SK-N-SH (cell line): ENCODE measurements around the gene LEO1. TPM values are rescaled to one million over a fixed set of nuclear protein-coding genes. Genes with fewer than 3 reads are reported as not detected.

ENCODE experiments used
- CTCF ChIA-PET: fragments of 300-600, 350-600 bp; formaldehyde crosslinking; extraction: SDS; loops from one replicate; lab custom pipeline; 2021; lab: Yijun Ruan, JAX
- POLR2A ChIA-PET: fragments of 350-600 bp; sonication (Branson Sonifier 250); formaldehyde crosslinking; extraction: SDS; loops from one replicate; lab custom pipeline; 2020; ENCODE audit warnings: antibody characterized with exemption, inconsistent platforms; lab: Yijun Ruan, JAX
- DNase-seq: peaks from one replicate; pipeline ENCODE4 v3.0.0; 2012
- H2AFZ ChIP-seq: fragments of 200-600 bp; sonication (generic); 2 replicates; pipeline ENCODE4 v1.8.1; 2016; ENCODE audit warnings: antibody characterized with exemption, mild to moderate bottlenecking, low read depth
- H3F3A ChIP-seq: fragments of 200-600 bp; sonication (generic); replicated peaks from 2 replicates; pipeline ENCODE3; 2016; ENCODE audit warnings: antibody characterized with exemption, mild to moderate bottlenecking; ENCODE audit not compliant: insufficient read depth
- H3K27ac ChIP-seq, 2 experiments: fragments of 200-500 bp in 1 of 2; fragments of 200-600 bp in 1 of 2; sonication (Bioruptor generic) in 1 of 2; sonication (generic), shearing (Covaris generic) in 1 of 2; 2 replicates each; pipeline versions ENCODE4 v1.5.1 to v1.6.1; 2014 to 2016; ENCODE audit warnings: low read depth in 2 of 2, inconsistent platforms in 1 of 2, low read length in 1 of 2, mild to moderate bottlenecking in 1 of 2, mixed read lengths in 1 of 2
- H3K27me3 ChIP-seq: fragments of 200-600 bp; sonication (generic), shearing (Covaris generic); 2 replicates; pipeline ENCODE4 v1.6.1; 2016; ENCODE audit warnings: mixed run types; ENCODE audit not compliant: insufficient read depth
- H3K36me3 ChIP-seq, 2 experiments: fragments of 200-500 bp in 1 of 2; fragments of 200-600 bp in 1 of 2; sonication (Bioruptor generic) in 1 of 2; sonication (generic) in 1 of 2; replicated peaks in 1 of 2; 2 replicates each; pipeline versions ENCODE3 to v1.5.1; 2014 to 2016; ENCODE audit warnings: low read length in 1 of 2, mild to moderate bottlenecking in 1 of 2; ENCODE audit not compliant: insufficient read depth in 2 of 2, control insufficient read depth in 1 of 2
- H3K4me1 ChIP-seq, 2 experiments: fragments of 200-500 bp in 1 of 2; fragments of 200-600 bp in 1 of 2; sonication (Bioruptor generic) in 1 of 2; sonication (generic), shearing (Covaris generic) in 1 of 2; 2 replicates each; pipeline versions ENCODE4 v1.5.1 to v1.6.1; 2014 to 2016; ENCODE audit warnings: low read depth in 1 of 2, low read length in 1 of 2, mixed run types in 1 of 2; ENCODE audit not compliant: insufficient read depth in 2 of 2, control insufficient read depth in 1 of 2
- H3K4me2 ChIP-seq: fragments of 200-600 bp; sonication (generic), shearing (Covaris generic); 2 replicates; pipeline ENCODE4 v1.6.1; 2017; ENCODE audit warnings: mixed run types
- H3K4me3 ChIP-seq, 2 experiments: fragments of 200-500 bp in 1 of 2; fragments of 200-600 bp in 1 of 2; sonication (Bioruptor generic) in 1 of 2; sonication (generic), shearing (Covaris generic) in 1 of 2; 2 replicates each; pipeline versions ENCODE4 v1.5.1 to v1.8.1; 2014 to 2016; ENCODE audit warnings: low read depth in 2 of 2, inconsistent platforms in 1 of 2, low read length in 1 of 2, mild to moderate bottlenecking in 1 of 2, mixed read lengths in 1 of 2, moderate library complexity in 1 of 2
- H3K79me2 ChIP-seq: fragments of 200-600 bp; sonication (generic); 2 replicates; pipeline ENCODE4 v1.8.1; 2017; ENCODE audit warnings: mild to moderate bottlenecking; ENCODE audit not compliant: insufficient read depth
- H3K9ac ChIP-seq: fragments of 200-600 bp; sonication (generic); 2 replicates; pipeline ENCODE4 v1.6.1; 2017; ENCODE audit warnings: mixed run types
- H3K9me2 ChIP-seq: fragments of 200-600 bp; sonication (generic); 2 replicates; pipeline ENCODE4 v1.6.1; 2017; ENCODE audit warnings: mixed run types
- H3K9me3 ChIP-seq: fragments of 200-600 bp; sonication (generic); 2 replicates; pipeline ENCODE4 v1.6.1; 2017; ENCODE audit warnings: mixed run types, mild to moderate bottlenecking, moderate library complexity
- H4K20me1 ChIP-seq: fragments of 200-600 bp; sonication (generic); 2 replicates; pipeline ENCODE4 v1.6.1; 2017; ENCODE audit warnings: mild to moderate bottlenecking, mixed run types; ENCODE audit not compliant: insufficient read depth
- ELF1 ChIP-seq: IDR thresholded peaks from 2 replicates; pipeline ENCODE4 v1.4.0; 2012
- EP300 ChIP-seq, 2 experiments: IDR thresholded peaks; 2 replicates each; pipeline versions ENCODE4 v1.4.0 to v1.6.1; 2012; ENCODE audit warnings: borderline replicate concordance in 1 of 2, low read depth in 1 of 2, low read length in 1 of 2
- EZH2phosphoT487 ChIP-seq: fragments of 200-600 bp; sonication (generic); IDR thresholded peaks from 2 replicates; pipeline ENCODE4 v1.6.1; 2017; ENCODE audit warnings: low read depth, mixed run types, mild to moderate bottlenecking, antibody characterized with exemption, moderate library complexity, borderline replicate concordance
- FOSL2 ChIP-seq: IDR thresholded peaks from 2 replicates; pipeline ENCODE4 v1.4.0; 2012; ENCODE audit warnings: low read depth, mild to moderate bottlenecking, moderate library complexity, borderline replicate concordance
- FOXJ3 ChIP-seq: sonication (generic); formaldehyde crosslinking; IDR thresholded peaks from 2 replicates; pipeline ENCODE4 v1.5.1; 2020; ENCODE audit warnings: mild to moderate bottlenecking, missing genetic modification reagents
- GABPA ChIP-seq: IDR thresholded peaks from 2 replicates; pipeline ENCODE4 v1.4.0; 2012; ENCODE audit warnings: low read depth, mild to moderate bottlenecking
- POLR2AphosphoS5 ChIP-seq: IDR thresholded peaks from 2 replicates; pipeline ENCODE4 v1.6.1; 2012; ENCODE audit warnings: low read depth, low read length
- RCOR1 ChIP-seq: fragments of 150-350 bp; IDR thresholded peaks from 2 replicates; pipeline ENCODE4 v1.6.1; 2017; ENCODE audit warnings: antibody characterized with exemption, low read length
- RFX5 ChIP-seq: IDR thresholded peaks from 2 replicates; pipeline ENCODE4 v1.6.1; 2012; ENCODE audit warnings: mild to moderate bottlenecking, improper control_type of control experiment, low read length
- RXRA ChIP-seq: IDR thresholded peaks from 2 replicates; pipeline ENCODE4 v1.4.0; 2012; ENCODE audit warnings: low read depth, mild to moderate bottlenecking, borderline replicate concordance
- SMC3 ChIP-seq: IDR thresholded peaks from 2 replicates; pipeline ENCODE4 v1.6.1; 2012; ENCODE audit warnings: low read depth, low read length, improper control_type of control experiment
- TCF12 ChIP-seq: IDR thresholded peaks from 2 replicates; pipeline ENCODE4 v1.4.0; 2012
- TEAD4 ChIP-seq: IDR thresholded peaks from 2 replicates; pipeline ENCODE4 v1.4.0; 2012; ENCODE audit warnings: mild to moderate bottlenecking, borderline replicate concordance; ENCODE audit not compliant: insufficient read depth
- YY1 ChIP-seq: IDR thresholded peaks from 2 replicates; pipeline ENCODE4 v1.4.0; 2012; ENCODE audit warnings: low read depth, mild to moderate bottlenecking
- WGBS: methylation state at CpG from one replicate; pipeline ENCODE4 v1.1.6; 2017; ENCODE audit warnings: low lambda C conversion rate; 5-methylcytosine and 5-hydroxymethylcytosine counted together
- polyA plus RNA-seq, 3 experiments: library from polyadenylated mRNA; depleted of rRNA; stranded (reverse); fragments of >200 nt; gene quantifications; 2 replicates each; pipeline ENCODE4 v1.2.3, GENCODE V29; 2012
- TF ChIP-seq, protein P1 (sequence below): IDR thresholded peaks from 2 replicates; pipeline ENCODE4 v1.4.0; 2012; ENCODE audit warnings: low read depth
- TF ChIP-seq, protein P2 (sequence below): IDR thresholded peaks from 2 replicates; pipeline ENCODE4; 2012
- TF ChIP-seq, protein P3 (sequence below): IDR thresholded peaks from 2 replicates; pipeline ENCODE4 v1.6.1; 2012; ENCODE audit warnings: mild to moderate bottlenecking, low read depth, low read length, moderate library complexity
- TF ChIP-seq, protein P4 (sequence below): fragments of 200-600 bp; sonication (generic); IDR thresholded peaks from 2 replicates; pipeline ENCODE4 v1.6.1; 2017; ENCODE audit warnings: antibody characterized with exemption, mild to moderate bottlenecking, moderate library complexity
- TF ChIP-seq, protein P5 (sequence below): IDR thresholded peaks from 2 replicates; pipeline ENCODE4 v1.4.0; 2012; ENCODE audit warnings: low read depth, borderline replicate concordance

The LEO1 gene
- polyA plus RNA-seq, 1 of the 3 experiments (the other 2 are of a cell fraction), result 6.7 TPM

DNA sequence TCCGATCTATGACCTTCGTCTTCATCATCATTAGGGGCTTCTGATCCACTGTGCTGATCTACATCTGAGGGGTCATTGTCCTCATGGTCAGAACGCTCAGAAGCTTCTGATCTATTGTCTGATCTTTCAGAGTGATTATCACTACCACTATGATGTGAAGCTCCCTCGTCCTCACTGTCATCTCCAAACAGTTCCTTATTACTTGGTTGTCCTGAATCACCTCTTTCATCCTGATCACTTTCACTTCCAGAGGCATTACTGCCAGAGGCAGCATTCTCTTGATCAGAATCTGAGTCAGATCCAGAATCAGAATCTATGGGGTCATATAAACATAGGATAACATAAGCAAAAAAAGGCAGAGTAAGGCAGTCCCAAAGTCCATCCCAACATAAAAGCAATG is 5.4 kb downstream of the LEO1 start:
- H3F3A ChIP-seq, result peaks cover 17% of the 10 kb centered on the region
- H3K36me3 ChIP-seq, result peaks cover 9 to 38% of the 10 kb centered on the region in 2 experiments
- peaks cover 11% of the 10 kb centered on the region; the same call in 1 of the 2 replicates for H4K20me1 ChIP-seq
- H3K27ac ChIP-seq, result no peak overlapping the region
- no peak overlapping the region for H3K4me3 ChIP-seq
- POLR2A ChIA-PET, result no interaction called here
- peaks cover 0 to 5% of the 10 kb centered on the region in 2 experiments; a peak in 2 of 4 replicates for H3K4me1 ChIP-seq
- TF ChIP-seq, protein P1, sequence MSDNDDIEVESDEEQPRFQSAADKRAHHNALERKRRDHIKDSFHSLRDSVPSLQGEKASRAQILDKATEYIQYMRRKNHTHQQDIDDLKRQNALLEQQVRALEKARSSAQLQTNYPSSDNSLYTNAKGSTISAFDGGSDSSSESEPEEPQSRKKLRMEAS, result no peak
- TF ChIP-seq RFX5 (no peak), ELF1 (no peak), YY1 (no peak), FOSL2 (no peak)
- TF ChIP-seq, protein P2, sequence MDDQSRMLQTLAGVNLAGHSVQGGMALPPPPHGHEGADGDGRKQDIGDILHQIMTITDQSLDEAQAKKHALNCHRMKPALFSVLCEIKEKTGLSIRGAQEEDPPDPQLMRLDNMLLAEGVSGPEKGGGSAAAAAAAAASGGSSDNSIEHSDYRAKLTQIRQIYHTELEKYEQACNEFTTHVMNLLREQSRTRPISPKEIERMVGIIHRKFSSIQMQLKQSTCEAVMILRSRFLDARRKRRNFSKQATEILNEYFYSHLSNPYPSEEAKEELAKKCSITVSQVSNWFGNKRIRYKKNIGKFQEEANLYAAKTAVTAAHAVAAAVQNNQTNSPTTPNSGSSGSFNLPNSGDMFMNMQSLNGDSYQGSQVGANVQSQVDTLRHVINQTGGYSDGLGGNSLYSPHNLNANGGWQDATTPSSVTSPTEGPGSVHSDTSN, result no peak
- H3K9me2 ChIP-seq, result no peaks in the 10 kb centered on the region
- no peak overlapping the region for H3K4me2 ChIP-seq
- 94% methylated on average over 4 of the region's 4 CpGs for WGBS
- DNase-seq, result no peak
- H2AFZ ChIP-seq, result no peak overlapping the region
- H3K9ac ChIP-seq, result no peak overlapping the region
- peaks cover 9% of the 10 kb centered on the region; the same call in 1 of the 2 replicates for H3K9me3 ChIP-seq
- peaks cover 94% of the 10 kb centered on the region for H3K79me2 ChIP-seq
- CTCF ChIA-PET, result interaction anchor here (1.0 kb wide), 1 partner anchor 242 kb away, joined by 4 read pairs; no protein-coding TSS in a partner anchor
- H3K27me3 ChIP-seq, result no peaks in the 10 kb centered on the region

DNA sequence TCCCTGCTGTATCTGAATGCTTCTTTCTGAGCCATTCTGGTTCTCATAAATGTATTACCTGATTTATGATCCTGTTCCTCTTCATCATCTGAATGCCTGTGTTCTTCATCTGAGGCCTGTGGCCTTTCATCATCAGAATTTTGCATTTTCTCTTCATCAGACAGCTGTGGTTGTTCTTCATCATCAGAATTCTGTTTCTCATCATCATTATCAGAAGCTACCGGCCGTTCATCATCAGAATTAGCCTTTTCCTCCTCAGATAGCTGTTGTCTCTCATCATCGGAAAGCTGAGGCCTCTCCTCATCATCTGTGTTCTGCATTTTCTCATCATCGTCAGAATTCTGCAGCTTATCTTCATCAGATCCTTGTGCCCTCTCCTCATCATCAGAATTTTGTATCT is 5.9 kb downstream of the LEO1 start:
- Histone ChIP-seq H3K4me3 (no peak overlapping the region), H3F3A (peaks cover 12% of the 10 kb centered on the region), H3K4me2 (no peak overlapping the region), H3K27me3 (no peaks in the 10 kb centered on the region), H4K20me1 (peaks cover 11% of the 10 kb centered on the region; the same call in 1 of the 2 replicates), H2AFZ (no peak overlapping the region), H3K79me2 (peaks cover 89% of the 10 kb centered on the region), H3K36me3 (peaks cover 11 to 41% of the 10 kb centered on the region in 2 experiments), H3K4me1 (peaks cover 0 to 5% of the 10 kb centered on the region in 2 experiments; a peak in 2 of 4 replicates), H3K9ac (no peak overlapping the region), H3K27ac (no peak overlapping the region), H3K9me2 (no peaks in the 10 kb centered on the region), H3K9me3 (peaks cover 9% of the 10 kb centered on the region; the same call in 1 of the 2 replicates)
- DNase-seq, result no peak
- WGBS, result 91% methylated on average over 4 of the region's 4 CpGs
- ChIA-PET POLR2A (no interaction called here), CTCF (interaction anchor here (0.7 to 1.0 kb wide), 2 partner anchors 114 to 243 kb away, joined by 3 to 4 read pairs; no protein-coding TSS in a partner anchor)
- TF ChIP-seq SMC3 (no peak), TEAD4 (no peak), RCOR1 (no peak), FOXJ3 (no peak), RXRA (no peak), RFX5 (no peak), FOSL2 (no peak), EZH2phosphoT487 (no peak), EP300 (IDR thresholded peaks at IDR 0.05; ENCODE audit: borderline replicate concordance in 1 of 2, low read depth in 1 of 2, low read length in 1 of 2) (no peak), GABPA (no peak), TCF12 (no peak), POLR2AphosphoS5 (no peak)
- TF ChIP-seq, protein P3, sequence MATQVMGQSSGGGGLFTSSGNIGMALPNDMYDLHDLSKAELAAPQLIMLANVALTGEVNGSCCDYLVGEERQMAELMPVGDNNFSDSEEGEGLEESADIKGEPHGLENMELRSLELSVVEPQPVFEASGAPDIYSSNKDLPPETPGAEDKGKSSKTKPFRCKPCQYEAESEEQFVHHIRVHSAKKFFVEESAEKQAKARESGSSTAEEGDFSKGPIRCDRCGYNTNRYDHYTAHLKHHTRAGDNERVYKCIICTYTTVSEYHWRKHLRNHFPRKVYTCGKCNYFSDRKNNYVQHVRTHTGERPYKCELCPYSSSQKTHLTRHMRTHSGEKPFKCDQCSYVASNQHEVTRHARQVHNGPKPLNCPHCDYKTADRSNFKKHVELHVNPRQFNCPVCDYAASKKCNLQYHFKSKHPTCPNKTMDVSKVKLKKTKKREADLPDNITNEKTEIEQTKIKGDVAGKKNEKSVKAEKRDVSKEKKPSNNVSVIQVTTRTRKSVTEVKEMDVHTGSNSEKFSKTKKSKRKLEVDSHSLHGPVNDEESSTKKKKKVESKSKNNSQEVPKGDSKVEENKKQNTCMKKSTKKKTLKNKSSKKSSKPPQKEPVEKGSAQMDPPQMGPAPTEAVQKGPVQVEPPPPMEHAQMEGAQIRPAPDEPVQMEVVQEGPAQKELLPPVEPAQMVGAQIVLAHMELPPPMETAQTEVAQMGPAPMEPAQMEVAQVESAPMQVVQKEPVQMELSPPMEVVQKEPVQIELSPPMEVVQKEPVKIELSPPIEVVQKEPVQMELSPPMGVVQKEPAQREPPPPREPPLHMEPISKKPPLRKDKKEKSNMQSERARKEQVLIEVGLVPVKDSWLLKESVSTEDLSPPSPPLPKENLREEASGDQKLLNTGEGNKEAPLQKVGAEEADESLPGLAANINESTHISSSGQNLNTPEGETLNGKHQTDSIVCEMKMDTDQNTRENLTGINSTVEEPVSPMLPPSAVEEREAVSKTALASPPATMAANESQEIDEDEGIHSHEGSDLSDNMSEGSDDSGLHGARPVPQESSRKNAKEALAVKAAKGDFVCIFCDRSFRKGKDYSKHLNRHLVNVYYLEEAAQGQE, result no peak
- TF ChIP-seq, protein P4, sequence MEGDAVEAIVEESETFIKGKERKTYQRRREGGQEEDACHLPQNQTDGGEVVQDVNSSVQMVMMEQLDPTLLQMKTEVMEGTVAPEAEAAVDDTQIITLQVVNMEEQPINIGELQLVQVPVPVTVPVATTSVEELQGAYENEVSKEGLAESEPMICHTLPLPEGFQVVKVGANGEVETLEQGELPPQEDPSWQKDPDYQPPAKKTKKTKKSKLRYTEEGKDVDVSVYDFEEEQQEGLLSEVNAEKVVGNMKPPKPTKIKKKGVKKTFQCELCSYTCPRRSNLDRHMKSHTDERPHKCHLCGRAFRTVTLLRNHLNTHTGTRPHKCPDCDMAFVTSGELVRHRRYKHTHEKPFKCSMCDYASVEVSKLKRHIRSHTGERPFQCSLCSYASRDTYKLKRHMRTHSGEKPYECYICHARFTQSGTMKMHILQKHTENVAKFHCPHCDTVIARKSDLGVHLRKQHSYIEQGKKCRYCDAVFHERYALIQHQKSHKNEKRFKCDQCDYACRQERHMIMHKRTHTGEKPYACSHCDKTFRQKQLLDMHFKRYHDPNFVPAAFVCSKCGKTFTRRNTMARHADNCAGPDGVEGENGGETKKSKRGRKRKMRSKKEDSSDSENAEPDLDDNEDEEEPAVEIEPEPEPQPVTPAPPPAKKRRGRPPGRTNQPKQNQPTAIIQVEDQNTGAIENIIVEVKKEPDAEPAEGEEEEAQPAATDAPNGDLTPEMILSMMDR, result no peak
- TF ChIP-seq, protein P5, sequence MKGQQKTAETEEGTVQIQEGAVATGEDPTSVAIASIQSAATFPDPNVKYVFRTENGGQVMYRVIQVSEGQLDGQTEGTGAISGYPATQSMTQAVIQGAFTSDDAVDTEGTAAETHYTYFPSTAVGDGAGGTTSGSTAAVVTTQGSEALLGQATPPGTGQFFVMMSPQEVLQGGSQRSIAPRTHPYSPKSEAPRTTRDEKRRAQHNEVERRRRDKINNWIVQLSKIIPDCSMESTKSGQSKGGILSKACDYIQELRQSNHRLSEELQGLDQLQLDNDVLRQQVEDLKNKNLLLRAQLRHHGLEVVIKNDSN, result no peak
- TF ChIP-seq, protein P1, result no peak
